Measurements from ENCODE around the gene LIX1L. TPM values are rescaled to one million over a fixed set of nuclear protein-coding genes. Genes with fewer than 3 reads are reported as not detected.

LIX1L gene
- total and polyA plus RNA-seq, 2 of the 13 experiments (the other 11 are each of a cell fraction or from before 2014, with no cell fraction given) = 8.1 to 24.9 TPM

DNA sequence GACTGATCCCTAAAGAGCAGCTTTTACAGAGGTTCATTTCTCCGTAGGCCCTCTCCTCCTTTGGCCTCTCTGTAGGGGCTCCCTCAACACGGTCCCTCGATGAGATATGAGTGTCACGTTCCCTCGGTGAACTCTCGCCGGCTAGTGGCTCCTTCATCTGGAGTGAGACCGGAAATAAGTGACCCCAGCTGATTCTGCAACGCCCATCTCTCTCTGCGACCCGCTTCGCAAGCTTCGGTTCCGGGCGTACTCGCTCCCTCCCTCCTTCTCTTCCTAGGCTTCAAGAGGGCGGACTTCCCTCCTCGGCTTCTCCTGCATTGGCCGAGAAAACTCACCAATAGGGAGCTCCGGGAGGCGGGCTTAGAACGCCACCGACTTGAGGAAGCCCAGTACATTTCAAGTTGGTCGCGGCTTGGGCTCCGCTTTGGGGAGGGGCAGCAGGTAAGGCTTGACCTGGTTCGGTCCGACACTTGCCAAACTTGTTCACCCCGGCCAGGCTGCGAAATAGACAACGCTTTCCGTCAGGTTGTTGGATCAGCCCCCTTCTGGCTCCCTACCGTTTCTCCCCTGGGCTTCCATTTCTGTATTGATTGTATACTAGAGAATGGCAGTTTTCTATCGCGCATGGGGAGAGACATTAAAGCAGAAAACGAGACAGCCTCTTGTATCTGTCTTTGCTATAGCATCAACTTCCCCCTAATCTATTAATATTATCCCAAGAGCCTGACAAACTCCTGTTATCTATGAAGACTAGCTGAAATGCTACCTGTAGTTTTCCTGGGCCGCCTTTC lies 6.7 kb upstream of the LIX1L start, which contains the start of the genes ANKRD34A and POLR3GL (continued):
- TF ChIP-seq, protein P1, sequence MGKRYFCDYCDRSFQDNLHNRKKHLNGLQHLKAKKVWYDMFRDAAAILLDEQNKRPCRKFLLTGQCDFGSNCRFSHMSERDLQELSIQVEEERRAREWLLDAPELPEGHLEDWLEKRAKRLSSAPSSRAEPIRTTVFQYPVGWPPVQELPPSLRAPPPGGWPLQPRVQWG (CRISPR knock-in tag; IDR thresholded peaks at IDR 0.05; ENCODE audit: borderline replicate concordance, low read depth) = no peak
- peak; percentile 75 for TF ChIP-seq PHF20 (CRISPR knock-in tag; IDR thresholded peaks at IDR 0.05)
- TF ChIP-seq, protein P2, sequence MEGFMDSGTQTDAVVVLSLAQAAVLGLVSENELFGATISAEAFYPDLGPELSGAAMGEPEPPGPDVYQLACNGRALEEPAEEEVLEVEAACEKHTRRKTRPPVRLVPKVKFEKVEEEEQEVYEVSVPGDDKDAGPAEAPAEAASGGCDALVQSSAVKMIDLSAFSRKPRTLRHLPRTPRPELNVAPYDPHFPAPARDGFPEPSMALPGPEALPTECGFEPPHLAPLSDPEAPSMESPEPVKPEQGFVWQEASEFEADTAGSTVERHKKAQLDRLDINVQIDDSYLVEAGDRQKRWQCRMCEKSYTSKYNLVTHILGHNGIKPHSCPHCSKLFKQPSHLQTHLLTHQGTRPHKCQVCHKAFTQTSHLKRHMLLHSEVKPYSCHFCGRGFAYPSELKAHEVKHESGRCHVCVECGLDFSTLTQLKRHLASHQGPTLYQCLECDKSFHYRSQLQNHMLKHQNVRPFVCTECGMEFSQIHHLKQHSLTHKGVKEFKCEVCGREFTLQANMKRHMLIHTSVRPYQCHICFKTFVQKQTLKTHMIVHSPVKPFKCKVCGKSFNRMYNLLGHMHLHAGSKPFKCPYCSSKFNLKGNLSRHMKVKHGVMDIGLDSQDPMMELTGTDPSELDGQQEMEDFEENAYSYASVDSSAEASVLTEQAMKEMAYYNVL (CRISPR knock-in tag; IDR thresholded peaks at IDR 0.05; ENCODE audit: borderline replicate concordance) = peak; percentile 63; the same call in 1 of the 2 replicates
- TF ChIP-seq ELF1 (CRISPR knock-in tag; IDR thresholded peaks at IDR 0.05) = peak; percentile 74
- no peak for TF ChIP-seq TCF12 (IDR thresholded peaks at IDR 0.05)
- 0 out of 2 replicates have a peak, but pooled peaks have one; percentile 36 for TF ChIP-seq TCF12 (CRISPR knock-in tag; IDR thresholded peaks at IDR 0.05)
- TF ChIP-seq KLF11 (CRISPR knock-in tag; IDR thresholded peaks at IDR 0.05) = 0 out of 2 replicates have a peak, but pooled peaks have one; percentile 49
- no peak for TF ChIP-seq ZBTB7A (CRISPR knock-in tag; IDR thresholded peaks at IDR 0.05)
- TF ChIP-seq, protein P3, sequence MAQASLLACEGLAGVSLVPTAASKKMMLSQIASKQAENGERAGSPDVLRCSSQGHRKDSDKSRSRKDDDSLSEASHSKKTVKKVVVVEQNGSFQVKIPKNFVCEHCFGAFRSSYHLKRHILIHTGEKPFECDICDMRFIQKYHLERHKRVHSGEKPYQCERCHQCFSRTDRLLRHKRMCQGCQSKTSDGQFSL (CRISPR knock-in tag; IDR thresholded peaks at IDR 0.05) = no peak
- TF ChIP-seq, protein P4, sequence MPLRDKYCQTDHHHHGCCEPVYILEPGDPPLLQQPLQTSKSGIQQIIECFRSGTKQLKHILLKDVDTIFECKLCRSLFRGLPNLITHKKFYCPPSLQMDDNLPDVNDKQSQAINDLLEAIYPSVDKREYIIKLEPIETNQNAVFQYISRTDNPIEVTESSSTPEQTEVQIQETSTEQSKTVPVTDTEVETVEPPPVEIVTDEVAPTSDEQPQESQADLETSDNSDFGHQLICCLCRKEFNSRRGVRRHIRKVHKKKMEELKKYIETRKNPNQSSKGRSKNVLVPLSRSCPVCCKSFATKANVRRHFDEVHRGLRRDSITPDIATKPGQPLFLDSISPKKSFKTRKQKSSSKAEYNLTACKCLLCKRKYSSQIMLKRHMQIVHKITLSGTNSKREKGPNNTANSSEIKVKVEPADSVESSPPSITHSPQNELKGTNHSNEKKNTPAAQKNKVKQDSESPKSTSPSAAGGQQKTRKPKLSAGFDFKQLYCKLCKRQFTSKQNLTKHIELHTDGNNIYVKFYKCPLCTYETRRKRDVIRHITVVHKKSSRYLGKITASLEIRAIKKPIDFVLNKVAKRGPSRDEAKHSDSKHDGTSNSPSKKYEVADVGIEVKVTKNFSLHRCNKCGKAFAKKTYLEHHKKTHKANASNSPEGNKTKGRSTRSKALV (CRISPR knock-in tag; IDR thresholded peaks at IDR 0.05) = peak; percentile 82; the same call in 1 of the 2 replicates
- no peak for TF ChIP-seq ZNF567 (CRISPR knock-in tag; IDR thresholded peaks at IDR 0.05; ENCODE audit: borderline replicate concordance)
- TF ChIP-seq, protein P5, sequence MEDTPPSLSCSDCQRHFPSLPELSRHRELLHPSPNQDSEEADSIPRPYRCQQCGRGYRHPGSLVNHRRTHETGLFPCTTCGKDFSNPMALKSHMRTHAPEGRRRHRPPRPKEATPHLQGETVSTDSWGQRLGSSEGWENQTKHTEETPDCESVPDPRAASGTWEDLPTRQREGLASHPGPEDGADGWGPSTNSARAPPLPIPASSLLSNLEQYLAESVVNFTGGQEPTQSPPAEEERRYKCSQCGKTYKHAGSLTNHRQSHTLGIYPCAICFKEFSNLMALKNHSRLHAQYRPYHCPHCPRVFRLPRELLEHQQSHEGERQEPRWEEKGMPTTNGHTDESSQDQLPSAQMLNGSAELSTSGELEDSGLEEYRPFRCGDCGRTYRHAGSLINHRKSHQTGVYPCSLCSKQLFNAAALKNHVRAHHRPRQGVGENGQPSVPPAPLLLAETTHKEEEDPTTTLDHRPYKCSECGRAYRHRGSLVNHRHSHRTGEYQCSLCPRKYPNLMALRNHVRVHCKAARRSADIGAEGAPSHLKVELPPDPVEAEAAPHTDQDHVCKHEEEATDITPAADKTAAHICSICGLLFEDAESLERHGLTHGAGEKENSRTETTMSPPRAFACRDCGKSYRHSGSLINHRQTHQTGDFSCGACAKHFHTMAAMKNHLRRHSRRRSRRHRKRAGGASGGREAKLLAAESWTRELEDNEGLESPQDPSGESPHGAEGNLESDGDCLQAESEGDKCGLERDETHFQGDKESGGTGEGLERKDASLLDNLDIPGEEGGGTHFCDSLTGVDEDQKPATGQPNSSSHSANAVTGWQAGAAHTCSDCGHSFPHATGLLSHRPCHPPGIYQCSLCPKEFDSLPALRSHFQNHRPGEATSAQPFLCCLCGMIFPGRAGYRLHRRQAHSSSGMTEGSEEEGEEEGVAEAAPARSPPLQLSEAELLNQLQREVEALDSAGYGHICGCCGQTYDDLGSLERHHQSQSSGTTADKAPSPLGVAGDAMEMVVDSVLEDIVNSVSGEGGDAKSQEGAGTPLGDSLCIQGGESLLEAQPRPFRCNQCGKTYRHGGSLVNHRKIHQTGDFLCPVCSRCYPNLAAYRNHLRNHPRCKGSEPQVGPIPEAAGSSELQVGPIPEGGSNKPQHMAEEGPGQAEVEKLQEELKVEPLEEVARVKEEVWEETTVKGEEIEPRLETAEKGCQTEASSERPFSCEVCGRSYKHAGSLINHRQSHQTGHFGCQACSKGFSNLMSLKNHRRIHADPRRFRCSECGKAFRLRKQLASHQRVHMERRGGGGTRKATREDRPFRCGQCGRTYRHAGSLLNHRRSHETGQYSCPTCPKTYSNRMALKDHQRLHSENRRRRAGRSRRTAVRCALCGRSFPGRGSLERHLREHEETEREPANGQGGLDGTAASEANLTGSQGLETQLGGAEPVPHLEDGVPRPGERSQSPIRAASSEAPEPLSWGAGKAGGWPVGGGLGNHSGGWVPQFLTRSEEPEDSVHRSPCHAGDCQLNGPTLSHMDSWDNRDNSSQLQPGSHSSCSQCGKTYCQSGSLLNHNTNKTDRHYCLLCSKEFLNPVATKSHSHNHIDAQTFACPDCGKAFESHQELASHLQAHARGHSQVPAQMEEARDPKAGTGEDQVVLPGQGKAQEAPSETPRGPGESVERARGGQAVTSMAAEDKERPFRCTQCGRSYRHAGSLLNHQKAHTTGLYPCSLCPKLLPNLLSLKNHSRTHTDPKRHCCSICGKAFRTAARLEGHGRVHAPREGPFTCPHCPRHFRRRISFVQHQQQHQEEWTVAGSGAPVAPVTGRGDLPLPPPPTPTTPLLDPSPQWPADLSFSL (CRISPR knock-in tag; IDR thresholded peaks at IDR 0.05) = no peak
- no peak for TF ChIP-seq XBP1 (CRISPR knock-in tag; IDR thresholded peaks at IDR 0.05)
- peak; percentile 59; the same call in 1 of the 2 replicates for TF ChIP-seq KDM5B (CRISPR knock-in tag; IDR thresholded peaks at IDR 0.05; ENCODE audit: borderline replicate concordance)
- TF ChIP-seq, protein P6, sequence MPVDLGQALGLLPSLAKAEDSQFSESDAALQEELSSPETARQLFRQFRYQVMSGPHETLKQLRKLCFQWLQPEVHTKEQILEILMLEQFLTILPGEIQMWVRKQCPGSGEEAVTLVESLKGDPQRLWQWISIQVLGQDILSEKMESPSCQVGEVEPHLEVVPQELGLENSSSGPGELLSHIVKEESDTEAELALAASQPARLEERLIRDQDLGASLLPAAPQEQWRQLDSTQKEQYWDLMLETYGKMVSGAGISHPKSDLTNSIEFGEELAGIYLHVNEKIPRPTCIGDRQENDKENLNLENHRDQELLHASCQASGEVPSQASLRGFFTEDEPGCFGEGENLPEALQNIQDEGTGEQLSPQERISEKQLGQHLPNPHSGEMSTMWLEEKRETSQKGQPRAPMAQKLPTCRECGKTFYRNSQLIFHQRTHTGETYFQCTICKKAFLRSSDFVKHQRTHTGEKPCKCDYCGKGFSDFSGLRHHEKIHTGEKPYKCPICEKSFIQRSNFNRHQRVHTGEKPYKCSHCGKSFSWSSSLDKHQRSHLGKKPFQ (CRISPR knock-in tag; IDR thresholded peaks at IDR 0.05; ENCODE audit: insufficient replicate concordance) = no peak

Measured in HepG2 (cell line).